Right lobe of liver (tissue), 4 donors: ENCODE measurements around the gene STX8.

Experiments used
- CTCF ChIP-seq, 4 donors: fragments of 200-600 bp in 3 of 4; fragments of 450-650 bp in 1 of 4; IDR thresholded peaks; one replicate each; pipeline versions ENCODE4 v1.5.1 to v1.8.0; 2016 to 2022; ENCODE audit warnings: antibody characterized with exemption in 4 of 4, mild to moderate bottlenecking in 2 of 4
- POLR2A ChIP-seq: fragments of 450-650 bp; IDR thresholded peaks from one replicate; pipeline ENCODE4 v1.6.1; 2017; ENCODE audit warnings: antibody characterized with exemption, mild to moderate bottlenecking
- donor health status: DM: no; HTN: no; CAD: no.
- donor health status: DM: no; HTN: no; CAD: no.
- donor health status: DM: no; HTN: yes; CAD: no.

GRCh38 chr17:9236286-9237052, 339.2 kb downstream of the STX8 start:
- TF ChIP-seq POLR2A = no peak
- no peak for TF ChIP-seq CTCF (IDR thresholded peaks at IDR 0.05)
